HepG2 (cell line): ENCODE results near the gene MSMB. TPM values are rescaled to one million over a fixed set of nuclear protein-coding genes. Genes with fewer than 3 reads are reported as not detected.

Source experiments
- DPF2 ChIP-seq: sonication (generic); formaldehyde crosslinking; IDR thresholded peaks from 2 replicates; pipeline ENCODE4 v1.4.0; 2020; ENCODE audit warnings: mild to moderate bottlenecking, low read depth, missing genetic modification reagents, borderline replicate concordance
- FOXJ3 ChIP-seq: sonication (generic); formaldehyde crosslinking; IDR thresholded peaks from 2 replicates; pipeline ENCODE4 v1.4.0; 2020; ENCODE audit warnings: missing genetic modification reagents, mild to moderate bottlenecking, borderline replicate concordance
- FUBP1 ChIP-seq: sonication (generic); formaldehyde crosslinking; IDR thresholded peaks from 2 replicates; pipeline ENCODE4 v1.5.1; 2020; ENCODE audit warnings: missing genetic modification reagents, mild to moderate bottlenecking, borderline replicate concordance
- IRF1 ChIP-seq: sonication (generic); formaldehyde crosslinking; IDR thresholded peaks from 2 replicates; pipeline ENCODE4 v1.4.0; 2020; ENCODE audit warnings: low read depth, mild to moderate bottlenecking, missing genetic modification reagents
- KAT8 ChIP-seq: IDR thresholded peaks from 2 replicates; pipeline ENCODE4 v1.6.1; 2016; ENCODE audit warnings: missing genetic modification reagents, missing compliant biosample characterization
- KLF9 ChIP-seq: IDR thresholded peaks from 2 replicates; pipeline ENCODE4 v1.6.1; 2016; ENCODE audit warnings: low read depth
- NFKBIZ ChIP-seq: IDR thresholded peaks from 2 replicates; pipeline ENCODE4 v1.6.1; 2018; ENCODE audit warnings: missing genetic modification reagents, missing compliant biosample characterization
- RBM22 ChIP-seq: fragments of 200-400 bp; formaldehyde crosslinking; optimal IDR thresholded peaks from 2 replicates; pipeline ENCODE3; 2017; ENCODE audit warnings: mild to moderate bottlenecking, low read length, moderate library complexity
- SKIL ChIP-seq: sonication (generic); formaldehyde crosslinking; IDR thresholded peaks from 2 replicates; pipeline ENCODE4 v1.8.0; 2022; ENCODE audit warnings: missing genetic modification reagents, mild to moderate bottlenecking, moderate library complexity, borderline replicate concordance
- TBX2 ChIP-seq: sonication (generic); formaldehyde crosslinking; IDR thresholded peaks from 2 replicates; pipeline ENCODE4 v1.5.0; 2020; ENCODE audit warnings: missing genetic modification reagents, mild to moderate bottlenecking, borderline replicate concordance
- ZC3H4 ChIP-seq: sonication (generic); formaldehyde crosslinking; IDR thresholded peaks from 2 replicates; pipeline ENCODE4 v1.4.0; 2020; ENCODE audit warnings: missing genetic modification reagents, borderline replicate concordance
- ZHX1 ChIP-seq: sonication (generic); formaldehyde crosslinking; IDR thresholded peaks from 2 replicates; pipeline ENCODE4 v1.8.1; 2022; ENCODE audit warnings: low read depth, mild to moderate bottlenecking, missing genetic modification reagents
- ZNF160 ChIP-seq: sonication (generic); formaldehyde crosslinking; IDR thresholded peaks from 2 replicates; pipeline ENCODE4 v1.8.0; 2022; ENCODE audit warnings: mild to moderate bottlenecking, inconsistent platforms, missing genetic modification reagents
- ZNF468 ChIP-seq: sonication (generic); formaldehyde crosslinking; IDR thresholded peaks from 2 replicates; pipeline ENCODE4 v1.8.0; 2022; ENCODE audit warnings: mild to moderate bottlenecking, moderate library complexity, missing genetic modification reagents
- ZNF549 ChIP-seq: sonication (generic); formaldehyde crosslinking; IDR thresholded peaks from 2 replicates; pipeline ENCODE4 v1.5.0; 2020; ENCODE audit warnings: missing genetic modification reagents
- ZNF598 ChIP-seq: sonication (generic); formaldehyde crosslinking; IDR thresholded peaks from 2 replicates; pipeline ENCODE4 v1.5.1; 2020; ENCODE audit warnings: mild to moderate bottlenecking, missing genetic modification reagents, borderline replicate concordance
- ZNF660 ChIP-seq: sonication (generic); formaldehyde crosslinking; IDR thresholded peaks from 2 replicates; pipeline ENCODE4 v1.5.1; 2020; ENCODE audit warnings: mild to moderate bottlenecking, low read depth, missing genetic modification reagents, borderline replicate concordance
- ZNF7 ChIP-seq: IDR thresholded peaks from 2 replicates; pipeline ENCODE4 v1.6.1; 2016; ENCODE audit warnings: missing biosample characterization, missing genetic modification reagents
- ZNF780A ChIP-seq: sonication (generic); formaldehyde crosslinking; IDR thresholded peaks from 2 replicates; pipeline ENCODE4 v1.8.0; 2022; ENCODE audit warnings: mild to moderate bottlenecking, missing genetic modification reagents, moderate library complexity
- ZNF841 ChIP-seq: sonication (generic); formaldehyde crosslinking; IDR thresholded peaks from 2 replicates; pipeline ENCODE4 v1.8.1; 2023; ENCODE audit warnings: missing genetic modification reagents, borderline replicate concordance
- ZNF883 ChIP-seq: sonication (generic); formaldehyde crosslinking; IDR thresholded peaks from 2 replicates; pipeline ENCODE4 v1.5.1; 2020; ENCODE audit warnings: mild to moderate bottlenecking, missing genetic modification reagents; ENCODE audit errors: not compliant biosample characterization
- polyA plus RNA-seq, 8 experiments: library from polyadenylated mRNA; depleted of rRNA in 3 of 8; stranded (reverse) in 7 of 8; unstranded in 1 of 8; fragments of >200 nt; fragmentation: Illumina TruSeq in 4 of 8; extraction: Trizol in 4 of 8; gene quantifications; 2 replicates each; pipeline versions ENCODE4 v1.2.1 to v1.2.3, GENCODE V29; 2011 to 2016; ENCODE audit warnings: low read depth in 4 of 8, missing spikeins in 1 of 8, mixed read lengths in 1 of 8; ENCODE audit not compliant: insufficient read depth in 1 of 8
- total RNA-seq, 5 experiments: library from RNA; depleted of rRNA; stranded (reverse); fragments of >200 nt; fragmentation: Illumina TruSeq; extraction: Trizol; gene quantifications; 2 replicates each; pipeline ENCODE4 v1.2.3, GENCODE V29; 2016; ENCODE audit warnings: low read depth in 1 of 5

MSMB gene
- total and polyA plus RNA-seq, 2 of the 13 experiments (the other 11 are each of a cell fraction or from before 2014, with no cell fraction given): 0.84 TPM; not detected in 1

GRCh38 chr10:46035923-46036849 lies 9.9 kb downstream of the MSMB start (continued):
- no peak for TF ChIP-seq ZHX1 (CRISPR knock-in tag)
- no peak for TF ChIP-seq ZNF780A (CRISPR knock-in tag)
- no peak for TF ChIP-seq IRF1 (CRISPR knock-in tag)
- no peak for TF ChIP-seq ZNF660
- TF ChIP-seq RBM22: no peak
- TF ChIP-seq TBX2: peak; percentile 90
- peak; percentile 42; the same call in 1 of the 2 replicates for TF ChIP-seq SKIL (CRISPR knock-in tag)
- TF ChIP-seq NFKBIZ (CRISPR knock-in tag): no peak
- no peak for TF ChIP-seq ZNF160
- TF ChIP-seq ZNF7: no peak
- no peak for TF ChIP-seq ZC3H4 (CRISPR knock-in tag)
- 0 out of 2 replicates have a peak, but pooled peaks have one; percentile 42 for TF ChIP-seq DPF2 (CRISPR knock-in tag)
- no peak for TF ChIP-seq ZNF549
- TF ChIP-seq FOXJ3 (CRISPR knock-in tag): peak; percentile 46; the same call in 1 of the 2 replicates
- no peak for TF ChIP-seq ZNF598
- TF ChIP-seq KAT8 (CRISPR knock-in tag): no peak
- TF ChIP-seq FUBP1 (CRISPR knock-in tag): no peak
- TF ChIP-seq ZNF883 (CRISPR knock-in tag): no peak
- TF ChIP-seq ZNF468: no peak
- no peak for TF ChIP-seq KLF9 (CRISPR knock-in tag)
- no peak for TF ChIP-seq ZNF841
